ENCODE results near the gene HARS1.

DNA sequence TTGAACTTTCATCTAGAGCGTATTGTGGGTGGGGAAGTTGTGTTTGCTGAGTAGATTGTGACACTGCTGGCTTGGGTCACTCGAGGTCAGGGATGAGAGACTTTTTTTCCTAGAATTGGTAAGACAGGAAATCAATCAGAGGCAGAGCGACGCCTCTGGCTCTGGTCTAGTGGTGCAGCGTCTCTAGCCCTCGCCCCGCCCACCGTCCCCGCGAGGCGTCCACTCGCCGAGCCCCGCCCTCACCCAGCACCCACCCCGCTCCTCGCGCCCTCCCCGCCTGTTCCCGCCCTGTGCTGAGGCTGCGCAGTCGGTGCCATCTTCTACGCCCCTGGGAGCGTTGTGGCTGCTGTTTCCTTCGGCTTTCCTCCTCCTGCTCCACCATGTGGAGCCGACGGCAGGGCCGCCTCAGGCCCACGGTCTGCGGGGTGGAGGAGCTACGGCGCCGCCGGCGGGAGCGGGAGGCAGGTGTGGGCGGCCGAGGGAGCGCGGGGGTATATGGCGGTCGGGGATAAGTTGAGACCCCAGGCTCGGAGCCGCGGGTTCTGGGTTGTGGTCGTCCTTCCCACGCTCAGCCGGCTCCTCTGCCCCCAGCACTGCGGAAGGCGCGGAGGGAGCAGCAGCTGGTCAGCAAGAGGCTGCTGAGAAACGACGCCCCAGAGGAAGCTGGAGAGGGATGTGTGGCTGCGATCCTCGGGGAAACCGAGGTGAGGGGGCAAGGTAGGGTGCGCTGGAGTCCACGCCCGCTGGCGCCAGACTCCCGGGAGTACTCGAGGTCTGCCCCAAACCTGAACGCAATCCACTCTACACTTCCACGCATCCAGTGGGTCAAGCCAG is 51.8 kb downstream of the HARS1 start, which contains the start of gene TMCO6:
- TF ChIP-seq, protein P1, sequence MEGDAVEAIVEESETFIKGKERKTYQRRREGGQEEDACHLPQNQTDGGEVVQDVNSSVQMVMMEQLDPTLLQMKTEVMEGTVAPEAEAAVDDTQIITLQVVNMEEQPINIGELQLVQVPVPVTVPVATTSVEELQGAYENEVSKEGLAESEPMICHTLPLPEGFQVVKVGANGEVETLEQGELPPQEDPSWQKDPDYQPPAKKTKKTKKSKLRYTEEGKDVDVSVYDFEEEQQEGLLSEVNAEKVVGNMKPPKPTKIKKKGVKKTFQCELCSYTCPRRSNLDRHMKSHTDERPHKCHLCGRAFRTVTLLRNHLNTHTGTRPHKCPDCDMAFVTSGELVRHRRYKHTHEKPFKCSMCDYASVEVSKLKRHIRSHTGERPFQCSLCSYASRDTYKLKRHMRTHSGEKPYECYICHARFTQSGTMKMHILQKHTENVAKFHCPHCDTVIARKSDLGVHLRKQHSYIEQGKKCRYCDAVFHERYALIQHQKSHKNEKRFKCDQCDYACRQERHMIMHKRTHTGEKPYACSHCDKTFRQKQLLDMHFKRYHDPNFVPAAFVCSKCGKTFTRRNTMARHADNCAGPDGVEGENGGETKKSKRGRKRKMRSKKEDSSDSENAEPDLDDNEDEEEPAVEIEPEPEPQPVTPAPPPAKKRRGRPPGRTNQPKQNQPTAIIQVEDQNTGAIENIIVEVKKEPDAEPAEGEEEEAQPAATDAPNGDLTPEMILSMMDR (conservative IDR thresholded peaks at IDR 0.05; ENCODE audit: low read length) = peak; percentile 70
- no peak for TF ChIP-seq EZH2phosphoT487 (IDR thresholded peaks at IDR 0.05; ENCODE audit: borderline replicate concordance, low read depth, low read length)
